ENCODE measurements around the gene TBC1D4. TPM values are rescaled to one million over a fixed set of nuclear protein-coding genes. Genes with fewer than 3 reads are reported as not detected.
"Not testable (repeated sequence)": the region's sequence is repeated elsewhere in the genome, so short reads cannot be mapped to it uniquely, and the experiment has no call there.

The TBC1D4 gene
- total RNA-seq, 1 donor from 2014 or later: 67.7 TPM

DNA sequence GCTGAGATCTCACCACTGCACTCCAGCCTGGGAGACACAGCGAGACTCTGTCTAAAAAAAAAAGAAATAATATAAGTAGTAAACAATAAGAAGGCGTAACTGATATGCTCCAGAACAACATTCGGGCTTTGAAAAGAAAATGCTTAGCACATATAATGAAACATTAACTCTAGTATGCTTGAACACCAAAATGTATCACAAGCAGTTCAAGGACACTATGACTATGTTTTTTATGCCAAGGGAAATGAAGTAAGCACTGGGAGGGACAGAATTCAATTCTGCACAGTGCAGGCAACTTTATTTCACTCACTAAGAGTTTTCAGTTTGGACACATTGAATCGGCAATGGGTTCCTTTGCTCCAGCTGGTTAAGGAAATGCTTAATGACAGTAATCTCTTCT, 178.7 kb downstream of the TBC1D4 start:
- DNase-seq (ENCODE audit: extremely low read depth, low read depth, low spot score): no peak

DNA sequence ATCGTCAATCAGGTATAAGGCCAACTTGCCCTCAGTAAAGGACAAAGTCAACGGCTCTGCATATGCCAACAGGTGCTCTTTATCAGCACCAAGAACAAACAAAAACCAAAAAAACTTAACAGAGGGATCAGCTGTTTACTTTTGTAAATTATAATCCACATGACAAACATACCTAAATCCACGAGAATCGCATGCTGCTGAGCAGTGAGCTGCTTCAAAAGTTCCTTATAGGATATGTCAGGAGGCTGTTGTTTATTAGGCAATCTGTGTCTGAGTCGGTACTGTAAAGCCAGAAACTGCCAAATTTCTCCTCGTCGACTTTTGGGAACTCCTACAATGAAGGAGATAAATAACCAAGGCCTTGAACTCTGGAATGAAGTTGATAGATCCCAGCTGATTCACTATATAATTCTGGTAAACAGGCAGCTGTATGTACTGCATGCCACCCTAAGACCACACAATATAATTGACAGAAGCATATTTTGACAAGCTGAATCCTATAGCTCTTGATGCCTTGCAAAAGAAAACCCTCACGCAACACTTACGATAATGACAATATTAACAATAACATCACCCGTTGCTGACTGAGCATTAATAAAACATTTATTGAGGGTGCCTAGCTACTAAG, 179.8 kb downstream of the TBC1D4 start:
- DNase-seq (ENCODE audit: extremely low read depth, low read depth, low spot score): no peak

DNA sequence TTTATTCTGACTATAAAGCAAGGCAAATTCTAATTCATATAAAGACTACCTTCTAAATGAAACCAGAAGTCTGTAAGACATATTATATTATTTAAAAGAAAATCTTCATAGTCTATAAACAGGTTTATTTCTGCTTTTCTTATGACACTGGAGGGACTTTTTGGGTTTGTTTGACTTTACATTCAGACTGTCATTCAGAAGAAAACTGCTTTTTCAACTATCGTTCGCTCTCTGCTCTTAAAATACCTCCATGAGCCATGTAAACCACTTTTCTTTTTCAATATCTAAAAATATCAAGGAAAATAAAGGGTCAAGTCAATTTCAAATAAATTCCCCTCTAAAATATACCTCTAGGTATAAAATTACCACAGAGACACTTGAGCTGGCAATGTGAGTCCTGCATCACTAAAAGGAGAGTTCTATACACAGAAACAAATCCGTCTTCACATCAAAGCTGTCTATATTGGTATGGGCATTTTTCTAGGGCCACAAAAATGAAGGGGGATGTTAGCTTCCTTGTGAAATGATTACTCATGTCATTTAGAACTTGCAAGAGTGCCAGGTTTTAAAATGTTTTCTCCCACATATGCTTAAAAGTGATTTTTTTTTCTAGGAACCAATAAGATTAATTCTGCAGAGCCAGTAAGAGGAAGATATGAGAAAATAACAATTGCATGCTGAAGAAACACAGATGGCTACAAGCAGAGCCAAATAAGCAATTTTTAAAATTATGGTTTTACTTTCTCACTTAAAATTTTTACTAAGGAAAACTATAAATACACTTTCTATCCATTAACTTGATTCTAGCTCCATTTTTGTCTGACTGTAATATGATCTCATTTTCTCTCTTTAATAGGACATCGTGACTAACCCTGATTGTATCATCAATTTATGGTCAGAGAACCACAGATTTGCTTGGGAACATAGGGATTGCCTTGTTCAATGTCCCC, 181.8 kb downstream of the TBC1D4 start:
- no peak for DNase-seq (ENCODE audit: extremely low read depth, low read depth, low spot score)

DNA sequence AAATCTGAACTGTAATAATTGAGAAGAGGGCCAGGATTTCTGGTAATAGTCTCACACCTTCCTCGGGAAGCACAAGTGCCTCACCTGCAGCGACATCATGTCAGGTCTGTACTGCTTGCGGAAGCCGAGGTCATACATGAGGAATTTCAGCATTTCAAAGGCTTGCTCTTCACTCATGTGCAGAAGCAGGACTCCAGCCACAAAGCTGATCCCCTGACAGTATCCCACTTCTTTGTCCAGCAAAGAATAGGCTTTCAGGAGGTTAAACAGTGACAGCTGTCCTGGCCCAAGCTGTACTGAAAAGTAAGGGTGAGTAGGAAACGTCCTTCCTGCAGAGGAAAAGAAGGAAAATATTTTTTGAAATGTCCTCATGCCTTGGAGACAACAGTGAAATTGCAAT, 182.7 kb downstream of the TBC1D4 start:
- no peak for DNase-seq (ENCODE audit: extremely low read depth, low read depth, low spot score)

DNA sequence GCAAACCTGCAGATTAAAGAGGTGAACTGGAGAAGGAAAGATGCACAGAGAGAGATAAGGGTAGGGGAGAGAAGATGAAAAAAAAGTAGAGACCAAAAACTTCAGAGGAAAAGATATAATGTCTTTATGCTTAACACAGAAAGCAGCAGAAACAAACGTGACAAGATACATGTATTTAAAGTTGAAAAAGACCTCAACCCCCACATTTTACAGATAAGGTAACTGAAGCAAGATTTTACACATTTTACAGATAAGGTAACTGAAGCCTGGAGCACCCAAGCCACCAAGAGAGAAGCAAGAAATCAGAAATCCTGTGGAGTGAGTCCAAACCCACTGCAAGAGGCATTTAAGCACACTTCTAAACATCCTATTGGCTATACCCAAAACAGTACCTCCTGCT, 185.3 kb downstream of the TBC1D4 start:
- DNase-seq (ENCODE audit: extremely low read depth, low read depth, low spot score): no peak

DNA sequence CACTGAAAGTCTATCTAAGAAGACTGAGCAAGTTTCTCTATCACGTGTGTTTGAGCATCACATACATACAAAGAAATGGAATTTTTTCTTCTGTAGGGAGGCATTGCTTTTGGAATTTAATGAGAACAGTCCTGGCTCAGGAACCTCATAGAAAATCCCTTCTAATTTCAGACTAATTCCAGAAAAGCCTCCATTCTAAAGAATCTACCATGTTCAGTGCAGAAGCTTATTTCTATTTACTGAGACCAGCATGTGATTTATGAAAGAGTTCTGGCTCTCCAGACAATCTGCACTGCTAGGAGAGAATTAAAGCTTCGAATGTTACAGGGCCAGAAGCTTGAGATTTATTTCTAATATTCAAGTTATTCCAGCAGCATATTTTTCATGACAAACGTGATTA, 186.8 kb downstream of the TBC1D4 start:
- no peak for DNase-seq (ENCODE audit: extremely low read depth, low read depth, low spot score)

DNA sequence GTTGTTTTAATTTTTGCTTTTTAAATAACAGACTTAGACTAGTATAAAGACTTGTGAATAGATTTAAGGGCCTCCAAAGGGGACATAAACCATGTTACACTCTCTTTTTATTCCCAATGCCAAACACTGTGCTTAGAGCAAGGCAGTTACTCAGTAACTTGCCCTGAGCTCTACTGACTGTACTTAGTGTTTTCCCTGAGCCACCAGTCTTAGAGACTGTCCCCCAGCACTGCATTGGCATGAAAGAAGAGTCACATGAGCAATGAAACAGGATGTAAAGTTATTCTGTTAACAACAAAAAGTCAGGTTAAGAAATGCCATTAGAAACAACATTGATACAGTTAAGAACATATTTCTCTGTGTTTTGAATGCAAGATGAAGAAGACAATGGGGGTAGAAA, 187.9 kb downstream of the TBC1D4 start:
- DNase-seq (ENCODE audit: extremely low read depth, low read depth, low spot score): no peak

DNA sequence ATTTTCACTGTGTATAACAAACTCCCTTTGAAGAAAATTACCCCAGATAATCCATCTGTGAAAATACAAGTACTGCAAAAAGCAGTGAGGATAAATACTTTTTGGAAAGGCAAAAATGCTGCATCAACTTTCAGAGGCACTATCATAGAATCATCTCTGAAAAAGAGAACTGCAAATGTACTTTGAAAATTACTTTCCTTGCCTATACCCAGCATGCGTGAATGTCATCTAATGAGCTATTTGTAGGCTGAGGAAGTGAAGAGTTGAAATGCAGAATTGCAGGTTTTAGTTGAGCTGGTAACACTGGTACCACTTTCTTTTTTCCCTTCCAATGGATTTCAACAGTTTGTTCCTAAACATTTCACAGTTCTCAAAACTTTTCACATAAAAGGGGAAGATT, 196.7 kb downstream of the TBC1D4 start:
- DNase-seq (ENCODE audit: extremely low read depth, low read depth, low spot score): no peak

DNA sequence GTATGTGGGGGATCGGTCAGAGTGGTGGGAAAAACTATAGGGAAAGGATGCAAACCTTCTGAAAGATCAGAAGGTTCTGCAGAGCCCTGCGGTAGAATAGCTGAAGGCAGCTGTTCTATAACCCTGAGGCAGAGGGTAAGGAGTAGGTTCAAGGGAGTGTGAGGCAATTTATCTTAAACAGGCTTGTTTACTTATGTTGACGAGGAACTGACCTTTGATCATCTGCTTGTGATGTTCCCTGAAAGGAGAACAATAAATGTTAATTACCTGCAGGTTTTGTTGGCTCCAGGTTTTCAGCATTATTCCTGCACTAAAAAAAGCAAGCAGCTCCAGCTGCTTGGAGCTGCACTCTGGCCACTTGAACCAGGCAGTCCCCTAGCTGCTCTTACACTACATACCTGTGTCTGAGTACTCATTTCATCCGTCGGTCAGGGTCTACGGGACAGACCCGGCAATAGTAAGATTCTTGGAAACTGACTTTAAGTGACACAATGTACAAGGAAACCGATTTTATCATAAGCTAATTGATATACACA, 202.1 kb downstream of the TBC1D4 start:
- no peak for DNase-seq (ENCODE audit: extremely low read depth, low read depth, low spot score)

DNA sequence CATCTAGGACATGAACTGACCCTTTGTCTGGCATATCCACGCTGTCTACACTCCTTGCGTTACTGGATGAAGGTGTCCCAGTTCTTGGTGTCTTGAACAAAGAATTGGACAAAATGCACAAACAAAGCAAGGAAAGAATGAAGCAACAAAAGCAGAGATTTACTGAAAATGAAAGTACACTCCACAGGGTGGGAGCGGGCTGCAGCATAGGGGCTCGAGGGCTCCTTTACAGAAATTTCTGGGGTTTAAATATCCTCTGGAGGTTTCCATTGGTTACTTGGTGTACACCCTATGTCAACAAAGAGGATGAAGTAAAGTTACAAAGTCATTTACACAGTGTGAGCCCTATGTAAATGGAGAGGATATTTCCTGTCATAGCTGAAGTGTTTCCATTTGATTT, 208.3 kb downstream of the TBC1D4 start:
- DNase-seq (ENCODE audit: extremely low read depth, low read depth, low spot score): not testable (repeated sequence)

DNA sequence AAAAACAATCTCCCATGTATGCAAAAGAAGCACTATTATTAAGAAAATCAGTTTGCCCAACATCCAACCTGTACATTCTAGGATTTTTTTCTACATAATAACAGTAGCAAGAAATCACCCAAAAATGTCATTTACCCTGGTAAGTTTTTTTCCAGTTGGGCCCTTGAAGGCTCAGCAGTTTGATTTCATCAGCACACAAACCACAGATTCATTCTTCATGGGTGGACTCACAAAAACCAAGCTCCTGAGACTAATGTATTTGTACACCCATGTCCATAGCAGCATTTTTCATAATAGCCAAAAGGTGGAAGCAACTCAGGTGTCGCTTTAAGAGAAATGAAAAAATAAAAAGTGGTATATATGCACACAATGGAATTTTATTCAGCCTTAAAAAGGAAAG, 210.1 kb downstream of the TBC1D4 start:
- DNase-seq (ENCODE audit: extremely low read depth, low read depth, low spot score): no peak

DNA sequence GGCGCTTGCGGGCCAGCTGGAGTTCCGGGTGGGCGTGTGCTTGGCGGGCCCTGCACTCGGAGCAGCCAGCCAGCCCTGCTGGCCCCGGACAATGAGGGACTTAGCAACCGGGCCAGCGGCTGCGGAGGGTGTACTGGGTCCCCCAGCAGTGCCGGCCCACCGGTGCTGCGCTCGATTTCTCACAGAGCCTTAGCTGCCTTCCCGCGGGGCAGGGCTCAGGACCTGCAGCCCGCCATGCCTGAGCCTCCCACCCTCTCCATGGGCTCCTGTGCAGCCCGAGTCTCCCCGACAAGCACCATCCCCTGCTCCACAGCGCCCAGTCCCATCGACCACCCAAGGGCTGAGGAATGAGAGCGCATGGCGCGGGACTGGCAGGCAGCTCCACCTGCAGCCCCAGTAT, 213.5 kb downstream of the TBC1D4 start:
- not testable (repeated sequence) for DNase-seq (ENCODE audit: extremely low read depth, low read depth, low spot score)

DNA sequence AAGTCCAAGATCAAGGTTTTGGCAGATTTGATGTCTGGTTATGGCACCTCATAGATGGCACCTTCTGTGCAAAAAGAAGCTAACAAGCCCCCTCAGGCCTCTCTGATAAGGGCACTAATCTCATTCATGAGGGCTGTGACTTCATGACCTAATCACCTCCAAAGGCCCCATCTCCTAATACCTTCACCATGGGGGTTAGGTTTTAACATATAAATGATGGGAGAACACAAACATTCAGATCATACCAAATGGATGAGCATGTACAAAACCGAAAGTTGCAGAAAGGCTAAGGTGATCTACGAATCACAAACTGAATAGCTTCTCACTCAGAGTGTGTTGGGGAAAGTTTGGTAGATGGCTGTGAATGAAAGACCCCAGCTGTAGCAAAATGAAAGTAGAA, 217.4 kb downstream of the TBC1D4 start:
- DNase-seq (ENCODE audit: extremely low read depth, low read depth, low spot score): no peak

DNA sequence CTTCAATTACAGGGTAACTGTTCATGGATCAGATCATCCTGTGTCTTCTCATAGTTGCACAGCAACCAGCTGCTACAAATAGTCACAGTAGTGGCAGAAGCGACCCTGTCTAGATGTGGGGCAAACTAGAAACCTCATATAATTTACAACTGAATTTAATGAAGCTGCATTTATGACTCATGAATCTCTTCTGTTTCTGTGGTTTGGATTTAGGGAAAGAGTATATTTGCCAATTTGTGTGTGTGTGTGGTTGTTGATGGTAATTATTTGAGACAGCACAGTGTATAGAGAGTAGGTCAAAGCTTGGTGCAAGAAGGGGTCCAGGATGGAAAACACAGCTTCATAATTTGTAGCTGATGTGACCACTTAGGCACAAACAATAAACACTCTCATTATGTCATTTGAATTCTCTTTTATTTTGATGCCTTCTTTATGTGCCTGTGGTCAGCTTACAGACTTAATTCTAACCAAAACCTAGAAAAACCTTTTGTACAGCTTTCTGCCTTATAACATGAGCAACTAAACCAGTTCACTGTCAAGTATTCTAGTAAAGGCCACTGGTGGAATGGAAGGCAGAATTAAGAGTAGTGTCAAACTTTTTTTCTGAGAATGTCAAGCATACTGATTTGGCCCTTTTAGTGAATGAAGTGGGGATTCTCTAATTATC, 218.1 kb downstream of the TBC1D4 start:
- DNase-seq (ENCODE audit: extremely low read depth, low read depth, low spot score): no peak

DNA sequence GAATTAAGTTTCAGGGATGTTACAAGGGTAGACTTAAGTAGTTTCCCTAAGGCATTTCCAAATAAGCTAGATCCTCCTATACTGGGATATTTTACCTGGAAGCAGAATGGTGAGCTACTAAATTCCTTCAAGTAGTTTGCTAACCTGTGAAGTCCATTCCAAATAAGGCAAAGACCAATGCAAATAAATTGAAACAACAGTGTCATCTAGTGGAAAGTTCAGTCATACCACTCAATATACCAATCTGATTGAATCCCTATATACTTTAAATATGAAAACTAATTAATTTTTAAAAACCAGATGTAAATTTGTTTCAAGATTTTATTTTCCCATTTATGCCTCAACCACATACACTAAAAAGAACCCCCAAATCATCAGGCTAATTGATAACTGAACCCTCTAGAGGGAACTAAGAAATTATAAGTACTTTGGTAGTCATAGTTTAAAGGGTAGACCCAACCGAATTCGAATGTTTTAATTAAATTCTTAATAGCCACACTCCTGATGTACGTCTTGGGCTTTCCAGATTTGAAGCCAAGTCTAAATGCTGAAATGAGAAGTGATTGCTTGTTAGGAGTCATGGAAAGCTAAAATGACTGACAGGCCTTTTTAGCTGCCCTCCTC, 223.7 kb downstream of the TBC1D4 start:
- DNase-seq (ENCODE audit: extremely low read depth, low read depth, low spot score): peak; percentile 50

DNA sequence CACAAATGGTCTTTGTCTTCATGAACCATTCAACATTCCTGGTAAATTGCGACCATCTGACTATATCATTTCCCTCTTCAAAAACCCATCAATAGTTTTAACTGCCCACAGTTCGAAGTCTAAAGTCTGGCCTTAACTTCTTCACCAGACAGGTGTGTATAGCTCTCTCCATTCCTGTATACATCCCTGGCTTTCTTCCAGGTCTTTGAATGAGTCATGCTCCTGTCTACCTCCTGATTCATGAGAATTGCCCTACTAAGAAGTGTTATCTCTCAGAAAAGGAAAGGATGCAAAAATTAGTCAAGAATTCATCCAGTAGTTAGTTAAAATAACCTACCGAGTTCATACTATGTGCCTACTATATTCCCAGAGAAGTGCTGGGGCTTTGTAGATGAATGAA, 225.0 kb downstream of the TBC1D4 start:
- no peak for DNase-seq (ENCODE audit: extremely low read depth, low read depth, low spot score)

DNA sequence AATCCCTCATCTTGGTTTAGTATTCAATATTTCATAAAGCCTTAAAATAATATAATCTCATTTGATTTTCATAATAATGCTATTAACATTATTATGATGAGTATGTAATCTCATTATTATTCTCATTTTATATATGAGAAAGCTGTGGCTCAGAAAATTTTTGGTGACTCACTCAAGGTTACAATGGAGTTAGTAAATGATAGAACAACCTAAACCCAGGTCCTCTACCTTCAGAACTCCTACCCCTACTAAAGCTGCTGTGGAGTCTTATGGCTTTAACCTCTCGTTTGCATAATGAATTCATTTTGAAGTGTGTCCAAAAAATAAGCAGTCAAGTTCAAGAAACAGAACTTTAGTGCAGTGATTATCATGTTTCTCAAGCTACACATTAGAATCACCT, 226.3 kb downstream of the TBC1D4 start:
- DNase-seq (ENCODE audit: extremely low read depth, low read depth, low spot score): no peak

DNA sequence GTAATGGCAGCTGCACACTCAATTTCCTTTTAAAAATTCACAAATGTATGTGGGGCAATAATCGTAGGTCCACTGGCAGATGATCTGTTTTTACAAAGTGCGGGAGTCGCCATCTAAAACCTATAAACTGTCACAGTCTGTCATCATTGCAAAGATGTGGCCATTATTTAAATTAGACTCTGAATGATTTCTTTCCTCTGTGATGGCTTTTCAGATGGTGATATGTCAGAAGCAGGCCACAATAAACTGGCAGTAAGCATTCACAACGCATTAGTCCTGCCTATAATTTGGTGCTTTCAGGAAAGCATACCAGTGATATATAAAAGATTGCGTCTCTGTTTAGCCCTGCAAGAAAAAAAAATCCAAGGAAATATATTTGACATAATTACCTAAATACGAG, 226.8 kb downstream of the TBC1D4 start:
- DNase-seq (ENCODE audit: extremely low read depth, low read depth, low spot score): no peak

DNA sequence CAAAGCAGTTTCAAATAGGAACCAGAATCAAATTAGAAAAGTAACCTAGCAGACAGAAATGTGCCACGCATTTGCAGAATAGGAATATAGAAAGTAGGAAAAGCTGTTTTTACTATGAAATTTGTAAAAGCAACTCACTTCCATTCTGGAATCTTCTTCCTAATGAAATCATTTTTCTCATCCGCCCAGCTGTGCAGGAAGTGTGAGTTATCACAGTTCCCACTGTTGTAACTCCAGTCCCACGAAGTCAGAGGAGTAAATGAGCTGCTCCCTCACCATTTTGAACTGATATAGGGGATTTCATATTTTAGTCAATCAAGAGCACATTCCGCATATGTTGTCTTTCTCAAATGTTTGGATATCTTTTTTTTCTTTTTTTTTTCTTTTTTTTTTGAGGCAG, 230.8 kb downstream of the TBC1D4 start:
- no peak for DNase-seq (ENCODE audit: extremely low read depth, low read depth, low spot score)

DNA sequence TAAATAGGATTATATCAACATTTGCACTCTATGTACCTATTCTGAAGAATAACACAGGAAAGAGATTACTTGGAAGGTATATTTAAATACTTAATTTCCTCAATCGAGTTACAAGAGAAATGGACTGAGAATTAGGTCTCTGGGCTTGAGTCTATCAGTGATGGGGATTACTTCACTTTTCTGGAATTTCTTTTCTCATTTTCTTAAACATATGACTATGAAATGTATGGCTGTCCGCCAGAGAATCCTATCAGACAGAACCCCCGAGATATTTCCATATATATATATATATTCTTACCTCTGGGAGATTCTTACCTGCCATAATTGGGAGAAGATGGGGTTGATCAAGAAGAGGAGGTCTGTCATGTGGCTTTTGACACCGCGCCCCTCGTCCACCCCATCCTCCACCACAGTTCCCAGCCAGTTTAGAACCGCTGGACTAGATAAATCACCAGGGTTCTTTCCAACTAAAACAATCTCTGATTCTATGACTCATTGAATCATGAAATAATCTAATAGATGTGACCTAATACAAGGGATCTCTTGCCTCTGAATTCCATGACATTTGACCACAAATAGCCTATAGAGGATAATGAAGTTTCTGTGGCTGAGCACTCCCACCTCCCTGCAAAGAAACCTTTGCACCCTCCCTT, 231.3 kb downstream of the TBC1D4 start:
- DNase-seq (ENCODE audit: extremely low read depth, low read depth, low spot score): no peak

All from glomerular endothelial cell (primary cell).